Ecto neural progenitor cell (in vitro differentiated cells): ENCODE results near the gene AMBP.
A peak's percentile ranks its signal among the peaks of the same experiment; 100 is the strongest.

Experiments
- DNase-seq: peaks from one replicate; pipeline ENCODE4 v3.0.0-alpha.2; 2018; ENCODE audit warnings: low spot score

Gene AMBP

GRCh38 chr9:114031037-114031630 lies 47.0 kb downstream of the AMBP start:
- DNase-seq = no peak

DNA sequence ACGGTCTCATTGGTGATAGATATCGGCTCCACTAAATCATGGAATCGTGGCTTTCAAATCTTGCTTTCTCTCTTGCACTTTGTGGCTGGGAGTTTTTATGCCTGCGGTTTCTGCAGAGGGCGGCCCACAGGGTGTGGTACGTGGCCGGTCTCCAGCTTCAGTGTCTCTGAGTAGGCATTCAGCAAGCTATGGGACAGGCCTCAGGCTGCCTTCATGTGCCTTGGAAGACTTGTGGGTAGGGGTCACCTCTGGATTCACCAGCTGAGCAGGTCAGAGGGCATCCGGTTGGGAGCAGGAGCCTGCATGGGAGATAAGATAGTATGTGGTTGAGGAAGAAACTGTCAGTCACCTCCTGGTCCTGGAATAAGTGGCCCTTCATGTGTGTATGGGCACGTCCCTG lies 47.7 kb downstream of the AMBP start:
- DNase-seq = no peak

GRCh38 chr9:114029311-114030170 lies 48.6 kb downstream of the AMBP start:
- no peak for DNase-seq

DNA sequence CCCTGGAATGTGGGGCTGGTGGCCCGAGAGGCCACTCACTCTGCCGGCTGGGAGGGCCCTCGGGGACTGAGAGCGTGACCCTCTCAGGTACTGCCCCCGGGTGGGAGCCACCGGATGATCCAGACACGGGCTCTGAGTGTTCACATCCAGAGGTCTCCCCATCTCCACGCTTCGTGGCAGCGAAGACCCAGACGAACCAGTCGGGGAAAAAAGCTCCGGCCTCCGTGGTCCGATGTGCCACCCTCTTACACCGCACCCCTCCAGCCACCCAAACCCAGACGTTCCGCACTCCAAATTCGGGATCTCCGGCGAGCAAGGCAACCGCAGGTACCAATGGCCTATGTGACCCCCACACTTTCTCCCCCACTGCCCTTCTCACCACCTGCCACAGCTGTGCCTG lies 49.5 kb downstream of the AMBP start:
- peak; percentile 41 for DNase-seq

DNA sequence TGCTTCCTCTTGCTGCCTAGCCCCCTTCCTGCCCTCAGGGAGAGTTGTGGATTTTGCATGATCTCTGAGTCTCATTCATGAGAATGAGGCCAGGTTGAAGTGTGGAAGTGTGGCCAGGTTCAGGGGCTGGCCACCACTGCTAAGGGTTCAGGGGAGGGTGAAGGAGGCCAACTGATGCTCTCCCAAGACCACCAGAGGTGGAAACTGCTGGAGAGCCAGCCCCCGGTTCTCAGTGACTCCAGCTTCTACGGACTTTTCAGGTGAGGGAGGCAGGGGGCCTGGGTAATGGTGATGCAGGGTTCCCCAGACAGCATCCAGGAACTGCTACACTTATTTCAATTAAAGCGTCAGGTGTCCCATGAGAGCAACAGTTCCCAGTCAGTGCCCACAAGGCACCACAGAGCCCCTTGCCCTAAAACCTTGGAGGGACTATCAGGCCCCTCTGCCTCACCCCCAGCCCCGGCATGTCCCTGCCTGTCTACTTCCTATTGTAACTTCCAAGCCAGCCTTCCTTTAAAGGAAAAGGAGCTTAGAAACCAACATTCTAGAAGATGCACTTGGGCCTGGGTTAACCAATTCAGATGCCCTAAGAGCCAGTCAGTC lies 50.1 kb downstream of the AMBP start:
- DNase-seq = no peak

DNA sequence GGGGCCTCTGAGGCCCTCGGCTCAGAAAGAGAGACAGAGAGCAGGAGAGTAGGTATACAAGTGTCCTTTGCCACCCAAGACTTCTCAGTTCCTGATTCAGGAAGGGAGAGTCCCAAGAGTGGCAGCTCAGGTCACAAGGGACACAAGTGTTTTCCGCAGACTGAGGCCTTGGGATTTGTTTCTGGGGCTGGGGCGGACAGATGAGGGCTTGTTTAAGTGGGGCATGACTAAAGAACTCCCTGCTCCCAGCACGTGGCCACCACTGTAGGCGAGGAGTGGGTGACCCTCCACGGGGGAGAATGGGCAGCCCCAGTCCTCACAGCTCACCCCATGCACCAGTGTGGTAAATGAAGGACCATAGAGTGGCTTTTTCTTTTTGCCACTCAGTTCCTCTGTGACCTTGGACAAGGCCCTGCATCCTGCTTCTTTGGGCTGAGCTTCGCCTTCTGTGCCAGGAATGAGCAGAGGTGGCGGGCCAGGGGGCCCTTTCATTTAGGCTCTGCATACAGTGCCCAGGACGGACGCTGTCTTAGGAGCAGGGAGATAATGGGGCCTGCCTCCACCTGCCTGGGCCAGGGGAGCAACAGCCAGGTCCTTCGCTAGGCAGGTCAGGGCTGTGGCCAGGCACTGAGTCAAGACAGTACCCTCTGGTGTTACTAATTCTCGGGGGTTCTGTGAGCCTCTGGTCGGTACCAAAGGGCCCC lies 50.8 kb downstream of the AMBP start:
- peak; percentile 36 for DNase-seq

- DNase-seq = no peak
These were observed 51.8 kb downstream of the AMBP start for GRCh38 chr9:114026335-114026734.

GRCh38 chr9:114025760-114026159 lies 52.3 kb downstream of the AMBP start:
- DNase-seq = no peak

- DNase-seq = no peak
These were observed 52.8 kb downstream of the AMBP start for GRCh38 chr9:114025196-114025753.

DNA sequence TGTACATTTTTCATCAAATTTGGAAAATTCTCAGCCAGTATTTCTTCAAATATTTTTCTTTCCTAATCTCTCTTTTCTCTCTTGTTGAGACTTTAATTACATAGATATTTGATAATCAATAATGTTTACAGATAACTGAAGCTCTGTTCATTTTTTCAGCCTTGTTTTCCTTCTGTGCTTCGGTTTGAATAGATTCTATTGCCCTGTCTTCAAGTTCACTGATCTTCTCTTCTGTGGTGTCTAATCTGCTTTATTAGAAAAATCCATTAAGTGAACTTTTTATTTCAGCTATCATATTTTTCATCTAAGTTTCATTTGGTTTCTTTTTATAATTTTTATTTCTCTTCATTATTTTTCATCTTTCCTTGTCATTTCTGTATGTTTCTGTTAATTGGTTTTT lies 54.1 kb downstream of the AMBP start:
- no peak for DNase-seq

- no peak for DNase-seq
These were observed 56.5 kb downstream of the AMBP start for GRCh38 chr9:114021578-114021977.

DNA sequence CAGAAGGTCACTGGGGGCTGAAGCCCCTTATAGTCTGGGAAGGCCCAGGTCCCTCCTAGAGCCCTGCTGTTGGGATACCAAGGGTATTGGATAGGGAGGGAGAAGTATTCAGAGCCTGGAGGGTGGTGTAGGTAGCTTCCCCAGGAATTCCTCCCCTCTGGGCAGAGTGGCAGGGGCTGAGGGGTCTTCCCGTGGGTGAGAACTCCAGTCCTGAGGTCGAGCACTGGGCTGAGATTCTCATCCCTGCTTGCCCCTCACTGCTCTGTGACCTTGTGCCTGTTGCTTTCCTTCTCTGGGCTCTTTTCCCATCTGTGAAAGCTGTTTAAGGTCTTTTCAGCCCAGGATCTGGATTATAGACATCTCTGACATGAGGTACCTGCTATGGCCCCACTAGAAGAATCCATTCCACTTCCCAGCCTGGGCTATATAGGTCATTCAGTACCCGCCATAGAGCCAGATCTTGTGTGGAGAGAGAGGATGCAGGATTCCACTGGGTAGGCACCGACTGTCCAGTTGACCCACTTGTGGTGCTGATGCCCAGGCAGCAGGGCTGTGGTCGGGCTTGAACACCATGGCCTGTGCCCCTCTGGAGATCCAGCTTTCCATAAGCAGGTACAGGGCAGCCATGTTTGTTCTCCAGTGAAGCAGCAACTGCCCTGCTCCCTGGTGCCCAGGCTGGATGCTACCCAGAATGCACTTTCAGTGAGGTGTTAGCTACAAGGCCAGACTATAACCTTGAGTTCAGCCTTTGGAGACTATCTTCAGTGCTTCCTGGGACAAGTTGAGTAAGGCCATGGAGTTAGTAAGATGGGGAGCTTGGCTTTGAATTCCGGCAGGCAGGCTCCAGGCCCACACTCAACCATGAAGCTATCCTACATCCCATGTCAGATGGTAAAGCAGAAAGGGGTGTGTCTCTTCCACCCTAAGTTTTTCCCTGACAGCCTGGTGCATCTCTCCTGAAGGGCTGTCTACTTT lies 60.1 kb downstream of the AMBP start:
- DNase-seq = peak; percentile 29

- peak; percentile 21 for DNase-seq
These were observed 61.3 kb downstream of the AMBP start for GRCh38 chr9:114016629-114017423.

GRCh38 chr9:114016101-114016500 lies 62.0 kb downstream of the AMBP start:
- DNase-seq = peak; percentile 18

DNA sequence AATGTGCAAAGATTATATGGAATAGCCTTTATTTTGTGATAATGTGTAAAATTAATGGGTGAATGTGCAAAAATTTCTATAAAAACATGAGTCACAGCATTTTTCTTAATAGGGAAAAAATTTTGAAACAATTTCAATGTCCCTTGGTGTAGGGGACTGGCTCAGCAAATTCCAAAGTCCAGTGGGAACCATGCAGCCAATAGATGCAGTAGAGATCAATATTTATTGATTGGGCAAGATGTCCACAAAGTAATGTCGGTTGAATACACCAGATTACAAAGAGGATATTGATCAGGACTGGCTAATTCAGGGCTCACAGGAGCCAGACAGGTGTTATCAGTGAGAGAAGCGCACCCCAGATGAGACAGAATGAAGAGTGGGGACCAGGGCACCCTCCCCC lies 62.5 kb downstream of the AMBP start:
- no peak for DNase-seq

DNA sequence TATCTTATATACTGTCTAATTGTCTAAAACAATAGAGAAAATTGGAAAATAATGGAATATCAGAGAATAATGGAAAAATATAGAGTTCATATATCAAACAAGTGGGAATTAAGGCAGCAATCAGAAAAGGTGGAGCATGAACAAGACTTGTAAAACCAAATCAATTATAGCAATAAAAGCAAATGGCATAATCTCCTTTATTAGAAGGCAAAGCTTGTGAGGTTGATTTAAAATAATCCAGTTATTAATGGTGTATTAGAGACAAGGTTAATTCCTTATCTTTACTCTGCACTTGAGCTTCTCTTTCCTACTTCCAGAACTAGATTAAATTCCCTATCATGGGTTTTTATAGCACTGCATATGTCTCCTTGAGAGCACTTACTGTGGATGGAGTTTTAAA lies 64.1 kb downstream of the AMBP start:
- no peak for DNase-seq

DNA sequence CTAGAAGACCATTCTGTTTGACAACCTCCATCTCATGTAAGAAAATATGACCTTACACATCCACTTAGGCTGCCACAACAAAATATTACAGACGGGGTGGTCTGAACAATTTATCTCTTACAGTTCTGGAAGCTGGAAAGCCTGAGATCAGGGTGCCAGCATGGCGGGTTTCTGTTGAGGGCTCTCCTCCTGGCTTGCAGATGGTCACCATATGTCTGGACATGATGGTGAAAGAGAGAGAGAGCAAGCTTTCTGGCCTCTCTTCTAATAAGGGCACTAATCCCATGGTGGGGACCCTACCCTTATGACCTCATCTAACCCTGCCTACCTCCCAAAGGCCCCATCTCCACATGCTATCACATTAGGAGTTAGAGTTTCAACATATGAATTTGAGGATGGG lies 66.0 kb downstream of the AMBP start:
- no peak for DNase-seq

DNA sequence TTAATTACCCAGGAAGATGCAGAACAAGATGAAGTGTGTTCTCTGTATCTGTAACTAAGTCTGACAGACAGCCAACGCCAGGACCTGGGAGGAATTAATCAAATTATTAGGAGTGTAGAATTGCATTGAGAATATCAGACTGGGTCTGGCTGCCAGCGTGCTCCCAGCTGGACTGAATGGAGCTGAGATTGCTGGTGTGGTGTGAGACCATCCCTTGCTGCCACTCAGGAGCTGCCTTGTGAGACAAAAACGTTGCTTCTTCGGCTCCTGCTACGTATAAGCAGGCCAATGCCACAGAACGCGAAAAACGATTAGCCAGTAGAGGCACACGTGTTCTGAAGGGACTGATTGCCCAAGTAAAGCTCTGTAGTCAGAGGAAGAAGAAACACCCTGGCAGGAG lies 66.8 kb downstream of the AMBP start:
- peak; percentile 10 for DNase-seq
